ENCODE results near the gene S100A7A. TPM values are rescaled to one million over a fixed set of nuclear protein-coding genes. Genes with fewer than 3 reads are reported as not detected.

The S100A7A gene
- total RNA-seq = not detected in 2 replicates

DNA sequence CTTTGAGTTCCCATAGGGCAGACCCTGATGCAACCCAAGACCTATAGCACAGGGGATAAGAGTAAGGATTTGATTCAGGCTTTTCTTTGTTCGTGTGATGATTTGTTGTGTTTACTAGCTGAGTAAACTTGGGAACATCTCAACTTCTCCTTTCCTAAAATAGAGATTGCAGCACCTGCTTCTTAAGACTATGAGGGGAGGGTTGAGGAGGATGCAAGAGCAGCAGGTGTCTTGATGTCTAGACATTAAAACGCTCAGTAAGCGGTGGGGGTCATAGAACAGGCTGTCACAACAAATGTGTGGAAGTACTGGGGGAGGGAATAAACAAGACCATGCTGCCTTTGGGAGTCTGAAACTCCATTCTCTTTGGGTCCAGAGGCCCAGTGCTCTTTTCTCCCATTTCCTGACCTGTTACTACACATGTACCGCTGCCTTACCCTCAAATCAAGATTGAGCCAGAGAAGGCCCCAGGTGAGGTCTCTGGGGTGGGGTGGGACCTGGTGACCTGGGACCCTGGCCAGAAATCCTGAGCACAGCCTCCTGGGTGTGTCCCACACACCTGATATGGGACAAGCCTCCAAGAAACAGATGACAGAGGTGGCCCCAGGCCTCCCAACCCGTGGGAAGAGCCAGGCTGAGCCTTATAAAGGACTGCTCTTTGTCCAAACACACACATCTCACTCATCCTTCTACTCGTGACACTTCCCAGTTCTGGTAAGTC is at the start of gene S100A7A:
Gene S100A7A, plus strand, starts transcription at position 671 of the 721 bp plus-strand sequence. CDS start 1,563 bp downstream, outside the sequence.

GRCh38 chr1:153375511-153375910 is 40.8 kb upstream of the S100A7A start, which contains the start of gene S100A12:
Gene S100A12 (minus strand): TSS chr1:153375621. CDS start chr1:153374592, 1,029 bp downstream.

DNA sequence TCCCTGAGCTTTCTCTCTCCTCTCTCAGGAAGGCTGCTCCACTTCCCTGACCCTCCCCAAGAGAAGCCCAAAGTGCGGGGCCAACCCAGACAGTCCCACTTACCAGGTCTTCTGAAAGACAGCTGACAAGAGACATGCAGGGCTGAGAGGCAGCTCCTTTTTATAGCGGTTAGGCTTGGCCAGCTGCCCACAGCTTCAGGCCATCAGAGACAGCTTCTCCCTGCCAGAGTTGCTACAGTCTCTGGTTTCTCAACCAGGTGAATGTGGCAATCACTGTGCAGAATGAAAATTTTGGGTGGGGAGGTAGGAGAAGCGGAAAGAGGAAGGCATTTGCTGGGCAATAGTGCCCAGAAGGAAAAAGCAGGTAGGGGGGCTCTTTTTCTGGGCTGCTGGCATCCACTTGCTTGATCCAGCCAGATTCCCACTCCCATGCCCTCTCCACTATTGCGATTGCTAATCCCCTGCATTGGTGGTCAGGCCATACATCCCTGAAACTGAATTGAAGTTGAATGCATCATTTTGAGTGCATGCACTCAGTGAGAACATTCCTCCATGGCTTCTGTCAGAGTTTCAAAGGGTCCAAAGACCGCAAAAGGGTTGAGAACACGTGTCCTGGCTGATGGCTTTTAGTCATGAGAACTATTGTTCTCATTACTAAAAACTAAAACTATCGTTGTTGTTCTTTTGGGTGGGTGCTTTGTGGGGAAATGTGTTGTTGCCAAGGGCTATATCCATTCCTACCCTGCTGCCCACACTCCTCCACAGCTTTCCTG is 25.2 kb upstream of the S100A7A start, which contains the start of gene S100A8:
Gene S100A8, minus strand, starts transcription at position 136 of the 773 bp plus-strand sequence. CDS start 538 bp downstream, outside the sequence.

GRCh38 chr1:153460551-153460950 is 44.2 kb downstream of the S100A7A start, which contains the start of gene S100A7:
Gene S100A7 (minus strand): TSS chr1:153460651. CDS start chr1:153459013, 1,638 bp downstream.

Other genes with a start within 250 kb of the S100A7A start
- gene LELP1, start 213.1 kb upstream of the S100A7A start, total RNA-seq = not detected in 2 replicates
- not detected in 2 replicates for gene PRR9, start 198.9 kb upstream of the S100A7A start, total RNA-seq
- not detected in 2 replicates for gene LORICRIN, start 156.8 kb upstream of the S100A7A start, total RNA-seq
- not detected in 2 replicates for gene PGLYRP3, start 103.6 kb upstream of the S100A7A start, total RNA-seq
- gene PGLYRP4, start 67.7 kb upstream of the S100A7A start, total RNA-seq = not detected in 2 replicates
- not detected in 2 replicates for gene S100A9, start 58.7 kb upstream of the S100A7A start, total RNA-seq
- not detected in 2 replicates for gene S100A12, start 40.9 kb upstream of the S100A7A start, total RNA-seq
- not detected in 2 replicates for gene S100A8, start 25.4 kb upstream of the S100A7A start, total RNA-seq
- gene S100A7, start 44.1 kb downstream of the S100A7A start, total RNA-seq = not detected in 2 replicates
- gene S100A6, start 119.5 kb downstream of the S100A7A start, total RNA-seq = 478 and 706 TPM in 2 replicates
- 0.17 TPM in 1 of 2 replicates, not detected in the other for gene S100A5, start 124.4 kb downstream of the S100A7A start, total RNA-seq
- 18.1 and 19.9 TPM in 2 replicates for gene S100A4, start 129.3 kb downstream of the S100A7A start, total RNA-seq
- 0.26 and 1.3 TPM in 2 replicates for gene S100A3, start 132.7 kb downstream of the S100A7A start, total RNA-seq
- gene S100A2, start 149.3 kb downstream of the S100A7A start, total RNA-seq = 0.86 and 0.98 TPM in 2 replicates
- gene S100A16, start 196.6 kb downstream of the S100A7A start, total RNA-seq = 456 and 493 TPM in 2 replicates
- gene S100A14, start 199.8 kb downstream of the S100A7A start, total RNA-seq = 0.43 TPM in 1 of 2 replicates, not detected in the other
- gene S100A13, start 211.0 kb downstream of the S100A7A start, total RNA-seq = 161 and 182 TPM in 2 replicates
- gene S100A1, start 211.9 kb downstream of the S100A7A start, total RNA-seq = not detected in 2 replicates
- 23.4 and 30.3 TPM in 2 replicates for gene CHTOP, start 217.5 kb downstream of the S100A7A start, total RNA-seq
- 56.7 and 68.2 TPM in 2 replicates for gene SNAPIN, start 242.2 kb downstream of the S100A7A start, total RNA-seq